Effector memory CD4-positive, alpha-beta T cell (primary cell): ENCODE data around the gene KLHL6.
"Not testable (repeated sequence)": the region's sequence is repeated elsewhere in the genome, so short reads cannot be mapped to it uniquely, and the experiment has no call there.

Experiments
- DNase-seq, 3 donors: peaks; one replicate each; pipeline ENCODE4 v3.0.0-alpha.2; 2020
- H3K27ac ChIP-seq: 2 replicates; pipeline ENCODE4 v1.7.0; 2013; ENCODE audit warnings: mild to moderate bottlenecking, low read length, moderate library complexity; ENCODE audit not compliant: insufficient read depth, poor library complexity, severe bottlenecking
- H3K27me3 ChIP-seq: replicated peaks from 2 replicates; pipeline ENCODE4 v1.7.0; 2013; ENCODE audit warnings: mild to moderate bottlenecking, low read length; ENCODE audit not compliant: insufficient read depth, control insufficient read depth, poor library complexity, severe bottlenecking
- H3K36me3 ChIP-seq: 2 replicates; pipeline ENCODE4 v1.7.0; 2013; ENCODE audit warnings: mild to moderate bottlenecking, low read length, moderate library complexity; ENCODE audit not compliant: control insufficient read depth, insufficient read depth
- H3K4me1 ChIP-seq: 2 replicates; pipeline ENCODE4 v1.7.0; 2013; ENCODE audit warnings: low read length, mild to moderate bottlenecking; ENCODE audit not compliant: control insufficient read depth, insufficient read depth, poor library complexity, severe bottlenecking
- H3K4me3 ChIP-seq: 2 replicates; pipeline ENCODE4 v1.7.0; 2013; ENCODE audit warnings: low read length, low read depth, mild to moderate bottlenecking; ENCODE audit not compliant: insufficient read depth, poor library complexity, severe bottlenecking
- H3K9me3 ChIP-seq: 2 replicates; pipeline ENCODE4 v1.7.0; 2013; ENCODE audit warnings: mild to moderate bottlenecking, low read length, moderate library complexity; ENCODE audit not compliant: control insufficient read depth

KLHL6 gene

GRCh38 chr3:183443395-183444385, 111.8 kb downstream of the KLHL6 start:
- Histone ChIP-seq H3K9me3 (peaks cover 5% of the 10 kb centered on the region), H3K27ac (no peak overlapping the region), H3K27me3 (no peaks in the 10 kb centered on the region), H3K4me1 (no peaks in the 10 kb centered on the region), H3K4me3 (no peak overlapping the region), H3K36me3 (no peaks in the 10 kb centered on the region)
- no peak for DNase-seq

GRCh38 chr3:183442994-183443393, 112.5 kb downstream of the KLHL6 start:
- DNase-seq, result no peak
- Histone ChIP-seq H3K27me3 (no peaks in the 10 kb centered on the region), H3K36me3 (no peaks in the 10 kb centered on the region), H3K9me3 (peaks cover 5% of the 10 kb centered on the region), H3K4me1 (no peaks in the 10 kb centered on the region), H3K4me3 (no peak overlapping the region), H3K27ac (no peak overlapping the region)

- not testable (repeated sequence) for H3K4me3 ChIP-seq, H3K4me1 ChIP-seq, DNase-seq, H3K27me3 ChIP-seq, H3K9me3 ChIP-seq, H3K27ac ChIP-seq, H3K36me3 ChIP-seq
Observed at GRCh38 chr3:183440521-183440920, 115.0 kb downstream of the KLHL6 start.

GRCh38 chr3:183439515-183439914, 116.0 kb downstream of the KLHL6 start:
- no peak overlapping the region for H3K4me3 ChIP-seq
- peaks cover 5% of the 10 kb centered on the region for H3K9me3 ChIP-seq
- DNase-seq, result no peak
- H3K4me1 ChIP-seq, result no peaks in the 10 kb centered on the region
- H3K27me3 ChIP-seq, result no peaks in the 10 kb centered on the region
- no peaks in the 10 kb centered on the region for H3K36me3 ChIP-seq
- no peak overlapping the region for H3K27ac ChIP-seq

GRCh38 chr3:183438735-183439134, 116.8 kb downstream of the KLHL6 start:
- H3K9me3 ChIP-seq, result peaks cover 5% of the 10 kb centered on the region
- H3K27ac ChIP-seq, result no peak overlapping the region
- H3K4me3 ChIP-seq, result no peak overlapping the region
- DNase-seq, result no peak
- H3K36me3 ChIP-seq, result no peaks in the 10 kb centered on the region
- H3K27me3 ChIP-seq, result no peaks in the 10 kb centered on the region
- H3K4me1 ChIP-seq, result no peaks in the 10 kb centered on the region

- no peak overlapping the region for H3K4me3 ChIP-seq
- H3K4me1 ChIP-seq, result no peaks in the 10 kb centered on the region
- no peaks in the 10 kb centered on the region for H3K9me3 ChIP-seq
- H3K27me3 ChIP-seq, result no peaks in the 10 kb centered on the region
- no peak overlapping the region for H3K27ac ChIP-seq
- no peak for DNase-seq
- H3K36me3 ChIP-seq, result no peaks in the 10 kb centered on the region
Observed at GRCh38 chr3:183437666-183438564, 117.6 kb downstream of the KLHL6 start.
